GM06990 (cell line): ENCODE results near the gene ZNF608.

Source experiments
- DNase-seq: peaks from one replicate; pipeline ENCODE4 v3.0.0-alpha.2; 2011; ENCODE audit not compliant: insufficient read length; ENCODE audit errors: extremely low read depth
- H3K27me3 ChIP-seq: replicated peaks from 2 replicates; pipeline ENCODE4 v1.6.0; 2011; ENCODE audit warnings: low read length; ENCODE audit not compliant: control insufficient read depth, insufficient read depth
- H3K36me3 ChIP-seq: 2 replicates; pipeline ENCODE4 v1.5.1; 2011; ENCODE audit warnings: low read length; ENCODE audit not compliant: control insufficient read depth, insufficient read depth
- H3K4me3 ChIP-seq: replicated peaks from 2 replicates; pipeline ENCODE4 v1.5.1; 2011; ENCODE audit warnings: low read depth, mild to moderate bottlenecking, control low read depth, low read length
- CTCF ChIP-seq: IDR thresholded peaks from 2 replicates; pipeline ENCODE4 v1.5.1; 2011; ENCODE audit warnings: low read length, control low read depth, mild to moderate bottlenecking, inconsistent platforms; ENCODE audit not compliant: insufficient read depth, poor library complexity, severe bottlenecking

Gene ZNF608

GRCh38 chr5:124728331-124728967 is 18.0 kb downstream of the ZNF608 start:
- TF ChIP-seq CTCF, result no peak
- Histone ChIP-seq H3K4me3 (no peak overlapping the region), H3K27me3 (no peaks in the 10 kb centered on the region), H3K36me3 (no peaks in the 10 kb centered on the region)
- DNase-seq, result no peak

GRCh38 chr5:124726631-124727362 is 19.6 kb downstream of the ZNF608 start:
- H3K27me3 ChIP-seq, result no peaks in the 10 kb centered on the region
- DNase-seq, result no peak
- TF ChIP-seq CTCF, result no peak
- H3K4me3 ChIP-seq, result no peak overlapping the region
- H3K36me3 ChIP-seq, result no peaks in the 10 kb centered on the region

- Histone ChIP-seq H3K4me3 (no peak overlapping the region), H3K27me3 (no peaks in the 10 kb centered on the region), H3K36me3 (no peaks in the 10 kb centered on the region)
- no peak for TF ChIP-seq CTCF
- no peak for DNase-seq
These were observed 20.7 kb downstream of the ZNF608 start for GRCh38 chr5:124725622-124726258.

GRCh38 chr5:124725040-124725434 is 21.4 kb downstream of the ZNF608 start:
- Histone ChIP-seq H3K36me3 (no peaks in the 10 kb centered on the region), H3K27me3 (no peaks in the 10 kb centered on the region), H3K4me3 (peak overlapping the region; percentile 65)
- DNase-seq, result no peak
- TF ChIP-seq CTCF, result peak; percentile 66

- Histone ChIP-seq H3K27me3 (no peaks in the 10 kb centered on the region), H3K36me3 (no peaks in the 10 kb centered on the region), H3K4me3 (peak overlapping the region; percentile 65)
- TF ChIP-seq CTCF, result no peak
- peak; percentile 29 for DNase-seq
These were observed 21.9 kb downstream of the ZNF608 start for GRCh38 chr5:124724357-124725039.
